NCI-H446 (cell line): ENCODE data around the gene CDKAL1.
A peak's percentile ranks its signal among the peaks of the same experiment; 100 is the strongest.
"Not testable (repeated sequence)": the region's sequence is repeated elsewhere in the genome, so short reads cannot be mapped to it uniquely, and the experiment has no call there.

Experiments used
- DNase-seq, 2 experiments: peaks; one replicate each; lab custom pipeline; 2025; lab: John Stamatoyannopoulos, UW

Gene CDKAL1

DNA sequence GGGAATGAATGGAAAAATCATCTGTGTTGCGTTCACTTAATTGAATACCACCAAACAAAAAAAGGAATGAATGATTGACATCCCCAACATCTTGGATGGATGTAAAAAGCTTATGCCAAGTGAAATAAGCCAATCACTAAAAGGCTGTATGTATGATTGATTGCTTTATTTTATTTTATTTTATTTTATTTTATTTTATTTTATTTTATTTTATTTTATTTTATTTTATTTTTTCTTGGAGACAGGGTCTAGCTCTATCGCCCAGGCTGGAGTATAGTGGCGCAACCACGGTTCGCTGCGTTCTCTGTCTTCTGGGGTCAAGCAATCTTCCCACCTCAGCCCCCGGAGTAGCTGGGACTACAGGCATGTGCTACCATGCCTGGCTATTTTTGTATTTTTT is 263.3 kb downstream of the CDKAL1 start:
- no peak for DNase-seq

DNA sequence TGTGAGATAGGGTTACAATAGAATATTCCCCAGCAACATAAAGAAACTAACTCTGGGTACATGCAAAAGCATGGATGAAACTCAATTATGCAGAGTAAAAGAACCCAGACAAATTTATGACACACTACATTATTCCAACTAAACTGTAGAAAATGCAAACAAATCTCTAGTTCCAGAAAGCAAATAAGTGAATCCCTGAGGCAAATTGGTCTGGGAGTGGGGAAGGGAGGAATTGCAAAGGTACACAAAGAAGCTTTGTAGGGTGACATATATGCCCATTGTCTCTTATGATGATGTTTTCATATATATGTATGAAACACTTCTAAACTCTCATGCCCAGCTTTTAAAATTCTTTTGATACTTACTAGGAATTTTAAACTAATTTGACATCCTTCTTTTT is 266.0 kb downstream of the CDKAL1 start:
- no peak for DNase-seq

DNA sequence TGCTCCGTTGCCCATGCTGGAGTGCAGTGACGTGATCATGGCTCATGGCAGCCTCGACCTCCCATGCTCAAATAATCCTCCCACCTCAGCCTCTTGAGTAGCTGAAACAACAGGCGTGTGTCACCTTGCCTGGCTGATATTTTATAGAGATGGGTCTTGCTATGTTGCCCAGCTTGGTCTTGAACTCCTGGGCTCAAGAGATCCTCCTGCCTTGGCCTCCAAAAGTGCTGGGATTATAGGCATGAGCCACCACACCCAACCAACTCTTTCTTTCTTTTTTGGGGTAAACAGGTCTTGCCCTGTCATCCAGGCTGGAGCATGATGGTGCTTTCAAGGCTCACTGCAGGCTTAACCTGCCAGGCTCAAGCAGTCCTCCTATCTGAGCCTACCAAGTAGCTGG is 266.4 kb downstream of the CDKAL1 start:
- no peak for DNase-seq

DNA sequence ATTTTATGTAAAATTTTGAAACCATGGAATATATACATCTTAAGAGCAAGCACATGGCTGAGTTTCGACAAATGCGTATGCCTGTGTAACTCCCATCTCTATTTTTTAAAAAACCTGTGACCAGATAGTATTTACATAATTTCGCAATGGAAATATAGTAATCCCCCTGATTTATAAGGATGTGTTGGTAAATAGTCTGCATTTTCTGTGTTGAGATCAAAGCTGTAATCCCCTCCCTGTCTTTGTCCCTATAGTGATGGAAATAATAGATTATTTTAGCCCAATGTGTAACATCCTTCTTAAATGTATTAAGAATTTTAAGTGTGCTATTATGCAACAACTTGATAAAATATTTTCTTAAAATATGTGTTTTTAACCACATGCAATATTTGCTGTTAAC is 267.3 kb downstream of the CDKAL1 start:
- DNase-seq, result no peak

DNA sequence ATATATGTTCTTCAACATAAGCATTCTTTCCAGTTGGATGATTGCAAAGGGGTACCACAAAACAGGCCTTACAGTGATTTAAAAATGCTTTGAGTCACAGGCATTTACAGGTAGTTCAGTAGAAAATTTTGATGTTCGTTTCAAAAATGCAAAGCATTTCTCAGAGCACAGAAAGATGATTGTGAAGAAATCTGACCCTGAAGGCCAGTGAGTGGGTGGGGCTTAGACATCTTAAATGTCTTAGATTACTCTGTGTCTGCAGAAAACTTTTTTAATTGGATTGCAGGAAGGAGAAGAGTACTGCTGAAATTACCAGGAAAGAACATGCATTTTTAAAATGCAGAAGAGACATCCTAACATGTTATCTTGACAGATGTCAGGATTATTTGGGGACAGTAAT is 268.3 kb downstream of the CDKAL1 start:
- DNase-seq, result no peak

DNA sequence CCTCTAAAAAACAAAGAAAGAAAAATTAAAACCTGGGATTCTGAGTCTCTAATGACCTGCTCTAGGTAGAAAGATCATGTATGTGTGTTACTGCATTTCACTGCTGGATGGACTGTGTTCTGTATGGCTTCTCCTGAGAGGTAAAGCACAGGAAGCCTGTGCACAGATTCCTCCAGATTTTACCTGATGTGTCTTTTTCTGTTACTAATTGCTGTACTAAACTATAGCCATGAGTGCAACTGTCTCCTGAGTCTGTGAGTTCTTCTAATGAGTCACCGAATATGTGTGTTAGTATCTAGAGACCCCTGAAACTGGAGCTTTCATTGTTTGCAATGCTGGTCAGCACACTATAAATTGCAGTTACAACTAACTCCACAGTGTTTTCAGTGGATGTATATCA is 270.8 kb downstream of the CDKAL1 start:
- no peak for DNase-seq

DNA sequence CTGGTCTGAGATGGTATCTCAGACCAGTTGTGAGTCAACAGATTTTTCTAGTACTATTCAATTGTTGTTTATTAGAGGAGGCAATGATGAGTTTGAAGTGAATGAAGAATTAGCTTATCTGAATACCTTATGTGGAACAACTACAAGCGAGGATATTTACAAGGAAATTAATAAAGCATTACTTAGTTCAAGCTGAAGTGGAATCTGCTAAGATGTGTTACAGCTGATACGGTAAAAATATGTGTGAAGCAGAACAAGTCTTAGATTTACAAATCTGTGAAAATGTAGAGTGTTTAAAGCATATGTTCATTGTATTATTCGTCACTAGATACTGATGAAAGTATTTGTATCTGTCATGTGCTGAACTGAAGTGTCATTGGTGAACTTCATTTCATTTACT is 272.4 kb downstream of the CDKAL1 start:
- DNase-seq, result no peak

DNA sequence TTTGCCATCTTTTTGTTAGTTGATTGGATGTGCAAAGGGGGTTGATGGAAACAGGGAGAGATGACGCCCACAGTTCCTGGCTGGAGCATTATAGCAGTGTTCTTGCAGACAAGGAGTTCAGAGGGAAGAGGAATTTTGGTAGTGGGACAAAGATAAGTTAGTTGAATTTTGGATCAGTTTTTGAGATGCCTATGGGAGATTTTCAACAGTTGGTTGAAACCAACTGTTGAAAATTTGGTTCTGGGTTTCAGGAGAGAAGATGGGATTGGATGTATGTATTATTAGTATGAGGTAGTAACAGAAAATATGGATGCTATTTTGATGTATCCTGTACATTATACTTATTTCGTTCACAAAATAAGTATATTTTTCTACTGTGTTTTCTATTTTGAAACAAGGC is 274.2 kb downstream of the CDKAL1 start:
- no peak for DNase-seq

DNA sequence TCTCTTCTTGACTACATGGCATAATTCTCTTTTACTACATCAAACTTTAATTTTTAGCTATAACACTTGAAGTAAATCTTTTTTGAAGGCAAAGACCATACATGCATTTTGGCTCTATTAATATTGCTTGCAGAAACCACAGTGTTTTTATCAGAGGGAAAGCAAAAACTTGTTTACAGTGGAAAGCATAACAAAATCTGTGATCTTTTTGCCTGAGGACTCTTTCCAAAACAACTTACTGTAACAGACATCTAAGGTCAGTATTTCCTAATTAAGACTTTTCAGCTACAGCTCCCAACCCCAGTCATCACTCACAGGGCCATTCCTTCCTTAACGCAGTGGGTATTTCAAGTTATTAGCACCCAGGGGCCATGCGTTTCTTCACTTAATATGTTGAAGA is 274.7 kb downstream of the CDKAL1 start:
- DNase-seq, result no peak

DNA sequence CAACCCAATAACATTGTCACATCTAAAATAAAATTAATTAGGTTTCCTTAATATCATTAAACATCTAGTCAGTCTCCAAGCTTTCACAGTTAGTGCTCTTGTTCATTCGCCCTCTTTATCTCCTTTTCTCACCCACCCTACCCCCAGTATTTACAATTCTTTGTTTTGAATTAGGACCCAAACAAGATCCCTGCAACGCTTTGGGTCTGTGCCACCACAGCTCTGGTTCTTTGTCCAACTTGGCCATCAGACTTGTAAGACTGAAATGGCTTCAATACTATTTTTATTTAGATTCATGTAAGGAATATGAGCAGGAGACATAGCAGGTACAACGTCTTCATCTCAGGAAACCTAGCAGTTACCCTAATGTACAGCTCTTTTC is 276.5 kb downstream of the CDKAL1 start:
- peak in 1 of 2 experiments; percentile 11 for DNase-seq

DNA sequence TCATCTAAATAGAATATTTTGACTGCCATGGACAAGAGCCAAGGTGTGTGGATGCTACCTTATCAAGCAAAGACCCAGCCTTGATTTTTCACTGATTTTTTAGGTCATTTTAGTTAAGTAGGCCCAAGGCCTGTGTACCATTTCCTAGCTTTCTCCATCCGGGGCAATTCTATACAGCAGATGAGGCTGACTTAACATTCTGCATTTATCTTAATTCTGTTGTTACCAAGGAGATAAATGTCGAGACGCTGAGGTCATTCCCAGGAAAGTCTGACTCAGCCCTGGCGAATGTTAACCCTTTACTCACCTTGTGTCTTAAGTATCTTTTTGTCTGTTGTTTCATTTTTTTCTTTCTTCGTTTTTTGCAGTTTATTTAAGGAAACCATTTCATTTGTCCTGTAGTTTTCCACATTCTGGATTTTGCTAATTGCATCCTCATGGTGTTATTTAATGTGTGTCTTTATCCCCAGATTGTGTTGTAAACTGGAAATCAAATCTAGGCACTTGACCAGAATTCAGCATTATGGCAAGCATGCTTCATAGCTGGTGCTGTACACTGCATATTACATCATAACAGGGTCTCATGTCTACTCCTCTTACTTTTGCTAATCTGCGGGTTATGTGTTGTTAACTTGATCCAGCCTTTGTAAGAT is 277.0 kb downstream of the CDKAL1 start:
- peak; percentile 25 to 73 for DNase-seq

DNA sequence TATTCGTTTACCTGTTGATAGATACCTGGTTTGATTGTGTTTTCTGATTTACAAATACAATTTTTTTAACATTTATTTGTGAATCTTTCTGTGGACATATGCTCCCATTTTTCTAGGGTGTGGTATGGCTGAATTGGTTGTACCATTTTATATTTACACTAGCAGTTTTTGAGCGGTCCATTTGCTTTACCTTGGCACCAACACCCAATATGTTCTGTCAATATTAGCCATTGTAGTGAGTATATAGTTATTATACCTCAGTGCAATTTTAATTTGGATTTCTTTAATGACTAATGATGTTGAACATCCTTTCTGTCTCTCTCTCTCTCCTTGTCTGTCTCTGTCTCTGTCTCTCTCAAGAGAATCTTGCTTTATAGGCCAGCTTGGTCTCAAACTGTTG is 278.5 kb downstream of the CDKAL1 start:
- DNase-seq, result no peak

DNA sequence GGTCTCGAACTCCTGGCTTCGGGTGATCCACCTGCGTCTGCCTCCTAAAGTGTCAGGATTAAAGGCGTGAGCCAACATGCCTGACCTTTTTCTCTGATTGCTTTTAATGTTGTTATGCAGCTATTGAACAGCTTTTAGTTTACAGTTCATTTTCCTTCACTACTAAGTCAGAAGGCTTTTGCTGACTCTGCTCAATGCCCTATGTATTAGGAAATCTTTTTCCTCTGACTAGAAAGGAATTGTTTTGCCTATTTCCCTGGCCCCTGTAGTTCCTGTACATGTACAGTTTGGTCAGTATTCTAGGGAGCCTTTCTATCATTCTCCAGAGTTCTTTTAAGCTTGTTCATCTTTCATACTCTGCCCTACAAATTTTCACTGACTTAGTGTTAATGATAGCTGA is 280.2 kb downstream of the CDKAL1 start:
- DNase-seq, result no peak

DNA sequence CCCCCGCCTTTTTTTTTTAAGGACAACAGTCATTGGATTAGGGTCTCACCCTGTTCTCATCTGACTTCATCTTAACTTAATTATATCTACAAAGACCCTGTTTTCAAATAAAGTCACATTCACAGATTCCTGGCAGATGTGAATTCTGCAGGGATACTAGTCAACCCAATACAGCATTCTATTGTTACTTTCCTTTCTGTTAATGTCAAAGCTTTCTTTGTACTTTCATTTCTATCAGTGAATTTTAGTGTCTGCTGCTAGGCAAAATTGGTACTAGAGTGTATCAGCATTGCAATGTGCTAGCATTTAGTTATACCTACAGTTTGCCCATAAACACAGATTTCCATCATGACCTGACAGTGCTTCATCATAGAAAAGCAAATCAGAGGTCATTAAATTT is 281.9 kb downstream of the CDKAL1 start:
- no peak for DNase-seq

DNA sequence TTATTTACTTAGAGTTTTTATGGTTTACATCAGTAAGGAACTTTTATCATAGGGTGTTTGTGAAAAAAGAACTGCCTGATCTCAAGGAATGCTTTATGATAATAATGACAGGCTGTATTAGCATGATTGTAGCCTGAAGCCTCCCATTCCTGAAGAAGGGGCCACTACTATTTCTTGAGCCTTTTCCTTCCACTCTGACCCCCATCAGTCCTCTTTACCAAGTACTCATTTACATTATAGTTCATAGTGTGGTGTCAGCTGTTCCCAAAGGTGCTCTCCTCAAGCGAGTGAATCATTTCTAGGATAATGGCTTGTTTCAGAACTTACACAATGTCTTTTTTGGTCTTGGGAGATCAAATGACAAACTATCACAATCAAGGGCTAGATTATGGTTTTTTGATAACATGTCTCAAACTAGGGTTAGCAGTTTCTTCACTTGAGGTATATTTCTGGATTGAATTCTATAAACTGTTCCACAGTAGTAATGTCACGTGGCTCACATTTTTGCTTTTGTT is 283.6 kb downstream of the CDKAL1 start:
- DNase-seq, result no peak

DNA sequence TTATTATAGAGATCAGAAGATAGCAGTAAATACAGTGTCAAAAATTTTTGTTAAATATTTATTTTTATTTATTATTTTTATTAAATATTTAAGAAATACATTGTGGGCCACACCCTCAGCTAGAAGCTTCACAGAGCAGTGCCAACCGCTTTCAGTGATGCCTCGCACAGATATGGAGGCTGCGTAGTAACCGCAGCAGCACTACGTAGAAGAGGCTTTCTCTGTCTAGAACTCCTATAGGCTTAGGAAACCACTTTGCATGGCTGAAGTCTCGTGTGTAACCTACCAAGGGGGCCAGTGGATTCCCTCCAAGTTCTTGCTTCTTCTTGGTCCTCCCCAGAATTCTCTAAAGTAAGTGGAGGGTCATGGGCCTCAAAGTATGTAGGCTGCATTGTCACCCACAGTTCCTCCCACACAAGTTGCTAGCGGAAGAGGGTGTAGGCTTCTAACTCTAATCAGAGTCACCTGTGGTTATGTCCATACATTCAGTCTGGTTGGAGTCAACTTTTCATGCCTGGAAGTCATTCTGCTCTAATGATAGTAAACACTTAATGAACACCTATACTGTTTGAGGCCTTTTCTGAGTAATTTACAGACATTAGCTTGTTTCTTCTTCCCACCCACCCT is 285.6 kb downstream of the CDKAL1 start:
- DNase-seq, result no peak

DNA sequence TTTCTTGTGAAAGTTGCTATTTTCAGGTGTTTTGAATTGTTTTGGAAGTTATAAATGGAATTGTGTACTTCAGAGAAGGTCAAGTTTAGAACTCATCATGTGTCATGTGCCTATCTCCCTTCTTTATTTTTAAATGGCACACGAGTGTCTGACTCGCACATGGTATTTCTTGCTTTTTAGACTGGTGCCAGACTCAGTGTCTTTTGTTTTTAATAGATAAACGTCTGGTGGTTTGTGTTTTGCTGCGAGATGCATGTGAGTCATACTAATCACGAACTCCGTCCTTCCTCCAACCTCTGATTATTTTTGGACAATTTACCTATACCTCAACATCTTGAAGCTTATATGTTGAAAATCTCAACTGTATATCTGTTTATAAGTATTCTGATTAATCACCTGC is 292.1 kb downstream of the CDKAL1 start:
- DNase-seq, result no peak

DNA sequence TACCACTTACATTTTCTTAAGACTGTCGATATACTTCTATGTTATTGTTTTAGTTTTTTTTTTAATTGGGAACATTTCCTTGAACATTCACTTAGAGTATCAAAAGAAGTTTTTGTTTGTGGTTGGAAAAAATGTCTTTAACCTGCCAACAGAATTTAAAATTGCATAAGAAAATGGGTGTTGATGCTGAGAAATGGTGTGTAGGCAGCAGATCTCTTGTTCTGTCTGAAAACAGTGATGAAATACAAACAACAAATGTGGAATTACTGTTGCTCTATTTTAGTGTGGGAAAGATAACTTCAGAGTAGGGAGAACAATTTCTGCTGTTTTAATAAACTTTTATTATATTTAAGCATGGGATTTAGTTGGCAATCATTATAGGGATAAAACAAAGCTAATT is 293.5 kb downstream of the CDKAL1 start:
- DNase-seq, result no peak

DNA sequence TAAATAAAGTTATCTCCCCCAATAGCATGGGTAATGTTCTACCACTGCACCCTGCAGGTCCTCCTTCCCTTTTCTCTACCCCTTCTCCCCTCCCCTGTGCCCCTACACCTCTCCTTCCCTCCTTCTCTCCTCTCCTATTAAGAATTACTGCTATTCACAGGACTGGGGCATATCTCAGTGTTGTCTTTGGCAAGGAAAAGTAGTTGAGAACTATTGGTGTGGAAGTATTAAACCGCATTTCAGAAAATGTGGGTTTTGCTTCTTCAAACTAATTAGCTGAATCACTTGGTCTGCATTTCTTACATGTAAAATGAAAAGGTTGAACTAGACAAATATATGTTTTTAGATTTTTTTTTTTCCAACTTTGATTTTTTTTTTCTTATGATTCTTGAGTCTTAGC is 296.3 kb downstream of the CDKAL1 start:
- DNase-seq, result peak in 1 of 2 experiments; percentile 12

DNA sequence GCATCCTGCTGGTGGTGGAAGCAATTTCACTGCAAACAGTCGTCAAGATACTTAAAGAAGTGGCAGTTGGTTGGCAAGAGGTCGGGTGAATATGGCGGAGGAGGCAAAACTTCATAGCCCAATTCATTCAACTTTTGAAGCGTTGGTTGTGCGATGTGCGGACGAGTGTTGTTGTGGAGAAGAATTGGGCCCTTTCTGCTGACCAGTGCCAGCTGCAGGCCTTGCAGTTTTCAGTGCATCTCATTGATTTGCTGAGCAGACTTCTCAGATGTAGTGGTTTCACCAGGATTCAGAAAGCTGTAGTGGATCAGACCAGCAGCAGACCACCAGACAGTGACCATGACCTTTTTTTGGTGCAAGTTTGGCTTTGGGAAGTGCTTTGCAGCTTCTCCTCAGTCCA is 297.0 kb downstream of the CDKAL1 start:
- not testable (repeated sequence) for DNase-seq

DNA sequence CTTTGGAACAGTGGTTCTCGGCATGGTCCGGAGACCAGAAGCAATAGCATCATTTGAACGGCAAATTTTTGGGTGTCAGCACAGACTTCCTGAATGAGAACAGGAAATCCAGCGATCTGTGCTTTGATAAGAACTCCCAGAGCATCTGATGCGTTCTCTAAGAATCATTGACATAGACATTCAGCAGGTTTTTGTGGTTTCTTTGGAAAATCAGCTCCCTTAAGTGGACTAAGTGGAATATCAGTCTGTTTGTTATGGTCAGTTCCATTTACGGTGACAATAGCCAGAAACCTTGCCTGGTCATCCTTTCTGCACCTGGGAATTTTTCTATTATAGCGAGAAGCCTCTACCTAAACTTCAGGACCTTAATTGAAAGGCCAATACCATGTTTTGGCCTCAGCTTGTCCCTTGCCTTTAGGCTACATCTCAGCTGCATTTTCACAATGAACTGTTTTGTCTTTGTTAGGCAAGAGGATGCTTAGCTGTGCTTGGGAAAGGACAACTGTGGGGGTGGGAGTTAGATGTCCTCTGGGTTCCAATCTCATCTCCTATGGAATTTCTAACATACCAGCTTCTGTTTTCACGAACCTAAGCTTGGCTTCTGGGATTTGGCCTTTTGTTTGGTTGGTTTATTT is 299.7 kb downstream of the CDKAL1 start:
- no peak for DNase-seq

DNA sequence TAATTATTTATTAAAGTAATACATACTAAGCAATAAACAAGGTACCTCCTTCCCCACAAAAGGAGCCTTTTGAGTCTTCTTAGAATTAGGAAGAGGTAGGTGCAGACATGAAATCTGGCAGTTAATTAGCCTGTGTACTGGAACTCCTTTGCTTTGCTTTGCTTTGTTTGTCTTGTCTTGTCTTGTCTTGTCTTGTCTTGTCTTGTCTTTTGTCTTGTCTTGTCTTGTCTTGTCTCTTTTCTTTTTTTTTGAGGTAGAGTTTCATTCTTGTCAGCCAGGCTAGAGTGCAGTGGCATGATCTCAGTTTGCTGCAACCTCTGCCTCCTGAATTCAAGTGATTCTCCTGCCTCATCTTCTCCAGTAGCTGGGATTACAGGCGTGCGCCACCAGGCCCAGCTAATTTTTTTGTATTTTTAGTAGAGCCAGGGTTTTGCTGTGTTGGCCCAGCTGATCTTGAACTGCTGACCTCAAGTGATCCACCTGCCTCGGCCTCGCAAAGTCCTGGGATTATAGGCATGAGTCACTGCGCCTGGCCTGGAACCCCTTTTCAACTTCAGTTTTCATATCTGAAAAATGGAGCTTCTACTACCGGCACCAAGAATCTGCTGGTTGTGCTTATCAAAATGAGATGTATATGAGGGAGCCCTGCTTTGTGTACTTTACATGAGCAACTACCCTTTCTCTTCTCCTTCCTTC is 301.2 kb downstream of the CDKAL1 start:
- no peak for DNase-seq

DNA sequence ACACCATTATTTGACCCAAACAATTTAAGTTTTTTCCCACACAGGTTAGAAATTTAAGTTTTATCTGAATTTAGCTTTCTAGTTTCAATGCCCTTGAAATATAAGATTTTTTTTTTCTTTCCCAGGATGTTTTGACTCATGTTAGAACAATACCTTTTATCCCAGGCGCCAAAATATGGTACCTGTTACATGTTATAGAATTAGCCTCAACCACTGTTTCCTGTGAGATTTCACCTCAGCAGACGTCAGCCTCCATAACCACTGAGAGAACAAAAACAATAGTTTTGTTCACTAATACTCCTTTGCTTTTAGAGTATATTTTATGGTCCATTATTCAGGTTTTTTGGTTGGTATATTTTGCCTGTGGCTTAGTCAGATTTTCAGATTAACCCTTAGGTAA is 302.9 kb downstream of the CDKAL1 start:
- no peak for DNase-seq
